Measurements from ENCODE around the gene ZP3.
"Not testable (repeated sequence)": the region's sequence is repeated elsewhere in the genome, so short reads cannot be mapped to it uniquely, and the experiment has no call there.

ZP3 gene

DNA sequence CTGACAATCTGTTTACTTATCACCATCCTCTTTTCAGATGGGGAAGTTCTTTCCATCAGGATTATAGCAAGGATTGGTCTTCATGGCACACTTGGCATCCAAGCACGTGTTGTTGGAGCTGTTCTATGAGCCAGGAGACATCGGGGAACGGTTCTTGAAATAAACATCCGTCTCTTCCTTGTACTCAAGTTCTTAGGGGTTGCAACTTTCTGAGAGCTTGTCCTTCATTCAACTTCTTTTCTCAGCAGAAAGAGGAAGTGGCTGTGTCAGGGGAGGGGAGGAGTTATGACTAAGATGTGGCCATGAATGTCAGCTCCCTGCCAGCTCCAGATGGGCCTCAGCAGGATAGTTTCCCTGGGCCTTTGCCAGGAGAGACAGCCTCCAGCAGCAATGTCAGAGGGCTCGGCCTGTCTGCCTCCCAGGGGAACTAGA, 20.8 kb downstream of the ZP3 start:
- not testable (repeated sequence) for H3K4me3 ChIP-seq (ENCODE audit: low read depth, low read length); H3K9me3 ChIP-seq (ENCODE audit: control insufficient read depth, low read length); H3K36me3 ChIP-seq (ENCODE audit: control insufficient read depth, insufficient read depth, low read length); H3K4me1 ChIP-seq; H3K9ac ChIP-seq; H3K27me3 ChIP-seq (ENCODE audit: control insufficient read depth, insufficient read depth, low read length); H3K79me2 ChIP-seq; H3K4me2 ChIP-seq (ENCODE audit: low read length)
- Histone ChIP-seq H3K27ac (peak overlapping the region; percentile 6), H2AFZ (peak overlapping the region; percentile 34)

GRCh38 chr7:76457017-76457416, 32.3 kb downstream of the ZP3 start:
- H2AFZ ChIP-seq; H3K9me3 ChIP-seq (ENCODE audit: control insufficient read depth, low read length); H3K27ac ChIP-seq; H3K9ac ChIP-seq; H3K4me2 ChIP-seq (ENCODE audit: low read length); H3K36me3 ChIP-seq (ENCODE audit: control insufficient read depth, insufficient read depth, low read length); H3K79me2 ChIP-seq; H3K4me1 ChIP-seq; H3K27me3 ChIP-seq (ENCODE audit: control insufficient read depth, insufficient read depth, low read length); H3K4me3 ChIP-seq (ENCODE audit: low read depth, low read length): not testable (repeated sequence)

- H3K4me1 ChIP-seq; H3K4me3 ChIP-seq (ENCODE audit: low read depth, low read length); H3K4me2 ChIP-seq (ENCODE audit: low read length); H3K9me3 ChIP-seq (ENCODE audit: control insufficient read depth, low read length); H3K36me3 ChIP-seq (ENCODE audit: control insufficient read depth, insufficient read depth, low read length); H2AFZ ChIP-seq; H3K9ac ChIP-seq; H3K27me3 ChIP-seq (ENCODE audit: control insufficient read depth, insufficient read depth, low read length); H3K79me2 ChIP-seq; H3K27ac ChIP-seq: not testable (repeated sequence)
These were observed 33.8 kb downstream of the ZP3 start for GRCh38 chr7:76458504-76458903.

DNA sequence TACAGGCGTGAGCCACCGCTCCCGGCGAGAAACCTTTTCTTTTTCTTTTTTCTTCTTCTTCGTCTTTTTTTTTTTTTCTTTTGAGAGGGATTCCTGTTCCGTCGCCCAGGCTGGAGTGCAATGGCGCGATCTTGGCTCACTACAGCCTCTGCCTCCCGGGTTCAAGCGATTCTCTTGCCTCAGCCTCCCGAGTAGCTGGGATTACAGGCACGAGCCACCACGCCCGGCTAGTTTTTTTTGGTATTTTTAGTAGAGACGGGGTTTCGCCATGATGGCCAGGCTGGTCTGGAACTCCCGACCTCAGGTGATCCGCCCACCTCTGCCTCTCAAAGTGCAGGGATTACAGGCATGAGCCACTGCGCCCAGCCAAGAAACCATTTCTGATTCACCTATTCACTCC, 36.0 kb downstream of the ZP3 start:
- not testable (repeated sequence) for H3K9ac ChIP-seq; H3K4me2 ChIP-seq (ENCODE audit: low read length); H3K36me3 ChIP-seq (ENCODE audit: control insufficient read depth, insufficient read depth, low read length); H3K4me3 ChIP-seq (ENCODE audit: low read depth, low read length); H3K9me3 ChIP-seq (ENCODE audit: control insufficient read depth, low read length); H3K27me3 ChIP-seq (ENCODE audit: control insufficient read depth, insufficient read depth, low read length); H2AFZ ChIP-seq; H3K4me1 ChIP-seq; H3K79me2 ChIP-seq; H3K27ac ChIP-seq

- not testable (repeated sequence) for H3K27me3 ChIP-seq (ENCODE audit: control insufficient read depth, insufficient read depth, low read length); H3K79me2 ChIP-seq; H3K36me3 ChIP-seq (ENCODE audit: control insufficient read depth, insufficient read depth, low read length); H3K9ac ChIP-seq; H3K9me3 ChIP-seq (ENCODE audit: control insufficient read depth, low read length); H3K4me2 ChIP-seq (ENCODE audit: low read length); H3K27ac ChIP-seq; H3K4me1 ChIP-seq
- peak within 1 kb of the TSS; percentile 31 for H3K4me3 ChIP-seq (ENCODE audit: low read depth, low read length)
- peak within 1 kb of the TSS; percentile 83 for H2AFZ ChIP-seq
These were observed 36.8 kb downstream of the ZP3 start, which contains the start of gene DTX2 for GRCh38 chr7:76461464-76462101. TSS of gene DTX2 (plus strand) at chr7:76461709. CDS start at chr7:76480510, 18,801 bp downstream.

DNA sequence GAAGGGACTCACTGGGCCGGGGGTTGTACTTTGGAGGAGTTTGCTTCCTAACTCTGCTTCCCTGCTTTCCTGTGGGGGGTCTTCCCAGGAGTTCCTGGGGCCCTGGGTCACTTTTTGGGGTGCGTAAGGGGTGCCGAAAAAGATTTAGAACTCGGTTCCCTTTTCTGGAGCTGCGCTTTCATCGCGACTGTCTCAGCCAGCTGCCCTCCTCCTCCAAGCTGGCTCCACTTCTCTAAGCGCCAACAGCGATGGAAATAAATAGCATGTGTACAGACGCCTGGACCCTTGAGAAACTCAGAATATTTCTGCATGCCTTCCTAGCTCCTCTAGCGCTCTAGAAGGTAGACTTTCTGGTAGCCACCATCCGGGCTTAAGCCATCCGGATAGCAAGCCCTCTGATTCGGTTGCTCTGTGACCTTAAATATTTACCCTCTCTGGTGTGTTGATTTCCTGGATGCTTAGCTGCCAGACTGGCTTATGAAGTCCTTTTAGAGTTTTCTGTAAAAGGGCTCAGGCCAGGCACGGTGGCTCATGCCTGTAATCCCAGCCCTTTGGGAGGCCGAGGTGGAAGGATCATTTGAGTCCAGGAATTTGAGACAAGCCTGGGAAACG, 37.6 kb downstream of the ZP3 start:
- H2AFZ ChIP-seq; H3K27me3 ChIP-seq (ENCODE audit: control insufficient read depth, insufficient read depth, low read length); H3K9ac ChIP-seq; H3K36me3 ChIP-seq (ENCODE audit: control insufficient read depth, insufficient read depth, low read length); H3K4me1 ChIP-seq; H3K9me3 ChIP-seq (ENCODE audit: control insufficient read depth, low read length); H3K27ac ChIP-seq; H3K79me2 ChIP-seq; H3K4me2 ChIP-seq (ENCODE audit: low read length); H3K4me3 ChIP-seq (ENCODE audit: low read depth, low read length): not testable (repeated sequence)

DNA sequence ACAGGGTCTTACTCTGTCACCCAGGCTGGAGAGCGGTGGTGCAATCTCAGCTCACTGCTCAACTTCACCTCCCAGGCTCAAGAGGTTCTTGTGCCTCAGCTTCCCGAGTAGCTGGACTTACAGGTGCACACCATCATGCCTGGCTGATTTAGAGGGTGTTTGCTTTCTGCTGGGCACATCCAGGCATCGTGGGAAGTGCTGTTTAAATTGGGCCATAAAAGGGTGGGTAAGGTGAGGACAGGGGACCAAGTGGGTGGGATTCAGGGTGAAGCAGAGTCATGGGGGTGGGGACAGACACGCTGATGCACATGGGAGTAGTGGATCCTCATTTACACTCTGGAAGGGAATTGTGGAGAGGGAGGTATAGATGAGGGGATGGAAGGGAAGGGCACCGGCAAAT, 40.2 kb downstream of the ZP3 start:
- H3K79me2 ChIP-seq; H3K27ac ChIP-seq; H3K4me1 ChIP-seq; H3K9me3 ChIP-seq (ENCODE audit: control insufficient read depth, low read length); H2AFZ ChIP-seq; H3K4me2 ChIP-seq (ENCODE audit: low read length); H3K27me3 ChIP-seq (ENCODE audit: control insufficient read depth, insufficient read depth, low read length); H3K36me3 ChIP-seq (ENCODE audit: control insufficient read depth, insufficient read depth, low read length); H3K4me3 ChIP-seq (ENCODE audit: low read depth, low read length); H3K9ac ChIP-seq: not testable (repeated sequence)

DNA sequence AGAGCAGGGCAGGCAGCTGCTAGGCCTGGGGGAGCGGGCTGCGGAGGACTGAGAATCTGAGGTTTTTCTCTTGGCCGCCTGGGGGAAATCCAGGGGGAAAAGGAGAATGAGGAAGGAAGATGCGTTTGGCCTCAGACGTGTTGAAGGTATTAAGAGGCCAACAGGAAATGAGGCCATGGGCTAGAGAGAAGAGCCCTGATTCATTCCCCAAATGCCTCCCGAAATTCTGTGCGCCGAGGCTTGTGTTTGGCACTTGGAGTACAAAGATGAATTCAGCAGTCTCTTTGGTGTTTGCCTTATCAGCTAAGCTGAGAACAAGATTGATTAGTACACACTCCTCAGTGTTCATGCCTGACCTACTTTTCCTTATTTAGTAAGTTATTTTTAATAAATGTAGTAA, 41.2 kb downstream of the ZP3 start:
- H3K27ac ChIP-seq; H3K36me3 ChIP-seq (ENCODE audit: control insufficient read depth, insufficient read depth, low read length); H3K9me3 ChIP-seq (ENCODE audit: control insufficient read depth, low read length); H3K4me3 ChIP-seq (ENCODE audit: low read depth, low read length); H3K9ac ChIP-seq; H3K4me2 ChIP-seq (ENCODE audit: low read length); H3K79me2 ChIP-seq; H3K27me3 ChIP-seq (ENCODE audit: control insufficient read depth, insufficient read depth, low read length); H3K4me1 ChIP-seq; H2AFZ ChIP-seq: not testable (repeated sequence)

DNA sequence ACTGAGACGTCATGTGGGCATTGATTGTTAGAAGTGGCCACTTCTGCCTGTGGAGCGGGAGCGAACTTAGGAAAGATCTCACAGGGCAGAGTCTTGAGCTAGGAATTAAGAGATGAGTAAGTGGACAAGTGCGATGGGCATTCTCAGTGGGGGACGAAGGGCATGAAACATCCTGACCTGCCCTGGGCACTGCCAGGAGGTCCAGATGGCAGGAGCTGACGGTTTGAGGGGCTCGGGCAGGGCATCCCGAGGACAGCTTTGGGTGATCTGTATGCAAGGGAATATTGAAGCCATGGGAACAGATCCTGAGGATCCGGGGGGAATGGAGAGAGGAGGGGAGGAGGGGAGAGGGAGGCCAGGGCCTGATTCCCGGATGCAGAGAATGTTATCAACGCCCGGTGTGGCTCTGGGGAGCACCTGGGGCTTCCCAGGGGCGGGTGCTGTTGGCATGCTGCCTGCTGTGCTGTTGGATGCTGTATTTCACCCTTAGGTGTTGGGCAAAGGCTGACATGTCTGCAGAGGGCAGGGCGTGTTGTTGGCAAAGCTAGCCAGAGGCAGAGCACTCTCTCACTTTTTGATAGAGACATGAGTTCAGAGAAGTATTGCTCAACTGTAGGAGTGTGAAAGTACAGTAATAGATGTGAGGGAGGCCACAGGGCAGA, 43.1 kb downstream of the ZP3 start:
- H3K4me2 ChIP-seq (ENCODE audit: low read length); H3K9ac ChIP-seq; H3K27ac ChIP-seq; H3K4me1 ChIP-seq; H3K4me3 ChIP-seq (ENCODE audit: low read depth, low read length); H2AFZ ChIP-seq; H3K36me3 ChIP-seq (ENCODE audit: control insufficient read depth, insufficient read depth, low read length); H3K27me3 ChIP-seq (ENCODE audit: control insufficient read depth, insufficient read depth, low read length); H3K79me2 ChIP-seq; H3K9me3 ChIP-seq (ENCODE audit: control insufficient read depth, low read length): not testable (repeated sequence)

DNA sequence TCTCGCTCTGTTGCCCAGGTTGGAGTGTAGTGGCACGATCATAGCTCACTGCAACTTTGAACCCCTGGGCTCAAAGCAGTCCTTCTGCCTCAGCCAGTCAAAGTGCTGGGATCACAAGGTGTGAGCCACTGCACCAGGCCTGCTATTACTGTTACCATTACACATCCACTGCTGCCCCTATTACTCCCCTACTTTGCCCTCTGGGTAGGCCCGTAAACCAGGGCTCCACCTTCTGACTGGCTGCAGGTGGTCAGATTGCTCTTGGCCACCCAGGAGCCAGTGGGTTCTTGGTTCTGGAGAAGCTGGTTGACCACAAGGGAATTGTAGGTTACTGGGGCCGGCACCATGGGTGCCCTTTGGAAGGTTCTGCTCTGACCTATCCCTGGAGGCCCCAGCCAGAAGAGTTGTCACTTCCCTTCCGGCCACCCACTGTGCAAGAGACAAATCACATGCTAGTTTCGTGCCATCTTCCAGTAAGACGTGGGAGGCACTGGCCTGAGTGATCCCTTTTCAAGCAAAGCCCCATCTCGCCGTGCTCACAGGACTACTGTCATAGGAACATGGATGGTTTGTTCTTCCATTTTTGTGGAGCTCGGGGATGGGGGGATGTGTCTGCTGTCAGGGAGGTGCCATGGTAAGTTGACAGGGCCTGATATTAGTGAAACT, 46.9 kb downstream of the ZP3 start:
- not testable (repeated sequence) for H3K79me2 ChIP-seq; H3K4me3 ChIP-seq (ENCODE audit: low read depth, low read length); H2AFZ ChIP-seq; H3K4me1 ChIP-seq; H3K27me3 ChIP-seq (ENCODE audit: control insufficient read depth, insufficient read depth, low read length); H3K9me3 ChIP-seq (ENCODE audit: control insufficient read depth, low read length); H3K27ac ChIP-seq; H3K4me2 ChIP-seq (ENCODE audit: low read length); H3K36me3 ChIP-seq (ENCODE audit: control insufficient read depth, insufficient read depth, low read length); H3K9ac ChIP-seq

- not testable (repeated sequence) for H3K4me2 ChIP-seq (ENCODE audit: low read length); H3K79me2 ChIP-seq; H3K9me3 ChIP-seq (ENCODE audit: control insufficient read depth, low read length); H3K27ac ChIP-seq; H3K4me1 ChIP-seq; H3K36me3 ChIP-seq (ENCODE audit: control insufficient read depth, insufficient read depth, low read length); H3K9ac ChIP-seq; H3K27me3 ChIP-seq (ENCODE audit: control insufficient read depth, insufficient read depth, low read length); H2AFZ ChIP-seq; H3K4me3 ChIP-seq (ENCODE audit: low read depth, low read length)
These were observed 48.3 kb downstream of the ZP3 start for GRCh38 chr7:76473097-76473496.

Data from parathyroid adenoma (tissue), 2 donors.